GM23248 (cell line): ENCODE measurements around the gene REXO4. TPM values are rescaled to one million over a fixed set of nuclear protein-coding genes. Genes with fewer than 3 reads are reported as not detected.

Experiments used
- DNase-seq: peaks from one replicate; pipeline ENCODE4 v3.0.0-alpha.2; 2015
- H2AFZ ChIP-seq: fragments of 200-600 bp; sonication (generic); 2 replicates; pipeline ENCODE4 v1.6.1; 2016; ENCODE audit warnings: antibody characterized with exemption
- H3F3A ChIP-seq: fragments of 200-600 bp; sonication (generic); 2 replicates; pipeline ENCODE4 v1.6.1; 2016; ENCODE audit warnings: mild to moderate bottlenecking, antibody characterized with exemption, mixed run types; ENCODE audit not compliant: insufficient read depth
- H3K27ac ChIP-seq: fragments of 200-600 bp; sonication (generic); 2 replicates; pipeline ENCODE4 v1.5.1; 2016; ENCODE audit warnings: mild to moderate bottlenecking
- H3K27me3 ChIP-seq: fragments of 200-600 bp; sonication (generic); replicated peaks from 2 replicates; pipeline ENCODE4 v1.6.1; 2016; ENCODE audit warnings: mild to moderate bottlenecking; ENCODE audit not compliant: insufficient read depth
- H3K36me3 ChIP-seq: fragments of 200-600 bp; sonication (generic); 2 replicates; pipeline ENCODE4 v1.6.1; 2016; ENCODE audit warnings: low read depth, mild to moderate bottlenecking
- H3K4me1 ChIP-seq: fragments of 200-600 bp; sonication (generic); 2 replicates; pipeline ENCODE4 v1.6.1; 2016; ENCODE audit warnings: mild to moderate bottlenecking; ENCODE audit not compliant: insufficient read depth
- H3K4me2 ChIP-seq: fragments of 200-600 bp; sonication (generic); one replicate; pipeline ENCODE4 v1.6.1; 2016; ENCODE audit warnings: mild to moderate bottlenecking; ENCODE audit not compliant: unreplicated experiment
- H3K4me3 ChIP-seq: fragments of 200-600 bp; sonication (generic); 2 replicates; pipeline ENCODE4 v1.5.1; 2016; ENCODE audit warnings: mild to moderate bottlenecking
- H3K79me2 ChIP-seq: fragments of 200-600 bp; sonication (generic); 2 replicates; pipeline ENCODE4 v1.6.1; 2016; ENCODE audit warnings: mild to moderate bottlenecking; ENCODE audit not compliant: insufficient read depth
- H3K9ac ChIP-seq: fragments of 200-600 bp; sonication (generic); 2 replicates; pipeline ENCODE4 v1.6.1; 2016; ENCODE audit warnings: mild to moderate bottlenecking
- H3K9me2 ChIP-seq: fragments of 200-600 bp; sonication (generic); 2 replicates; pipeline ENCODE4 v1.6.1; 2016; ENCODE audit warnings: mixed run types, mild to moderate bottlenecking, moderate library complexity; ENCODE audit not compliant: insufficient read depth
- H3K9me3 ChIP-seq: fragments of 200-600 bp; sonication (generic); one replicate; pipeline ENCODE4 v1.6.1; 2017; ENCODE audit warnings: low read depth
- H4K20me1 ChIP-seq: fragments of 200-600 bp; sonication (generic); 2 replicates; pipeline ENCODE4 v1.6.0; 2016; ENCODE audit not compliant: insufficient read depth
- EZH2 ChIP-seq: fragments of 200-600 bp; sonication (generic); IDR thresholded peaks from 2 replicates; pipeline ENCODE4 v1.6.1; 2018; ENCODE audit warnings: antibody characterized with exemption, mild to moderate bottlenecking; ENCODE audit not compliant: insufficient read depth, poor library complexity, severe bottlenecking
- EZH2phosphoT487 ChIP-seq: fragments of 200-600 bp; sonication (generic); IDR thresholded peaks from 2 replicates; pipeline ENCODE4 v1.6.1; 2018; ENCODE audit warnings: antibody characterized with exemption, moderate library complexity, mild to moderate bottlenecking, low read depth; ENCODE audit not compliant: insufficient read depth
- WGBS, 2 experiments: methylation state at CpG; one replicate each; pipeline ENCODE4 v1.1.6; 2015 to 2017; ENCODE audit warnings: low lambda C conversion rate in 2 of 2, low coverage in 1 of 2; ENCODE audit errors: missing lambda C conversion rate in 2 of 2; 5-methylcytosine and 5-hydroxymethylcytosine counted together
- in situ Hi-C: fragments of 300-500 bp; cut with MboI; formaldehyde crosslinking; loops from 2 replicates; pipeline ENCODE4 v1.15.0; 2020
- polyA plus RNA-seq: library from polyadenylated mRNA; unstranded; fragments of >200 nt; fragmentation: Nextera tagmentation; extraction: Ambion mirVana; gene quantifications from 2 replicates; pipeline ENCODE4 v1.2.1, GENCODE V29; 2016
- total RNA-seq: library from RNA; depleted of rRNA; stranded (reverse); fragments of >200 nt; shearing (Covaris generic); gene quantifications from 2 replicates; pipeline ENCODE4 v1.2.3, GENCODE V29; 2014

Gene REXO4
- total and polyA plus RNA-seq, 2 experiments from 2014 or later = 17.5 to 26.9 TPM

GRCh38 chr9:133463864-133464615 is 46.2 kb upstream of the REXO4 start:
- no peaks in the 10 kb centered on the region for H3K4me1 ChIP-seq
- TF ChIP-seq EZH2phosphoT487 (no peak), EZH2 (no peak)
- H2AFZ ChIP-seq = no peak overlapping the region
- H3K9me2 ChIP-seq = no peaks in the 10 kb centered on the region
- H3K27ac ChIP-seq = no peak overlapping the region
- H3K9ac ChIP-seq = no peak overlapping the region
- no peaks in the 10 kb centered on the region; the same call in 1 of the 2 replicates for H3F3A ChIP-seq
- no peak overlapping the region for H3K4me3 ChIP-seq
- 74 to 75% methylated on average over 24 of the region's 24 CpGs for WGBS, 2 experiments
- H3K27me3 ChIP-seq = no peaks in the 10 kb centered on the region
- H3K79me2 ChIP-seq = no peaks in the 10 kb centered on the region
- in situ Hi-C loops = no loop called here
- H3K9me3 ChIP-seq = no peaks in the 10 kb centered on the region
- H3K36me3 ChIP-seq = no peaks in the 10 kb centered on the region
- no peaks in the 10 kb centered on the region for H4K20me1 ChIP-seq
- no peak overlapping the region for H3K4me2 ChIP-seq
- DNase-seq = peak; percentile 20

GRCh38 chr9:133463234-133463863 is 45.5 kb upstream of the REXO4 start:
- H4K20me1 ChIP-seq = no peaks in the 10 kb centered on the region
- TF ChIP-seq EZH2phosphoT487 (no peak), EZH2 (no peak)
- H3K27me3 ChIP-seq = no peaks in the 10 kb centered on the region
- H2AFZ ChIP-seq = no peak overlapping the region
- H3K27ac ChIP-seq = no peak overlapping the region
- H3K9me3 ChIP-seq = no peaks in the 10 kb centered on the region
- no peak overlapping the region for H3K9ac ChIP-seq
- no peak overlapping the region for H3K4me3 ChIP-seq
- no peaks in the 10 kb centered on the region for H3K36me3 ChIP-seq
- H3K4me2 ChIP-seq = no peak overlapping the region
- H3K79me2 ChIP-seq = no peaks in the 10 kb centered on the region
- in situ Hi-C loops = no loop called here
- 85 to 87% methylated on average over 21 to 22 of the region's 22 CpGs for WGBS, 2 experiments
- H3K9me2 ChIP-seq = no peaks in the 10 kb centered on the region
- H3K4me1 ChIP-seq = no peaks in the 10 kb centered on the region
- H3F3A ChIP-seq = no peaks in the 10 kb centered on the region; the same call in 1 of the 2 replicates
- no peak for DNase-seq

DNA sequence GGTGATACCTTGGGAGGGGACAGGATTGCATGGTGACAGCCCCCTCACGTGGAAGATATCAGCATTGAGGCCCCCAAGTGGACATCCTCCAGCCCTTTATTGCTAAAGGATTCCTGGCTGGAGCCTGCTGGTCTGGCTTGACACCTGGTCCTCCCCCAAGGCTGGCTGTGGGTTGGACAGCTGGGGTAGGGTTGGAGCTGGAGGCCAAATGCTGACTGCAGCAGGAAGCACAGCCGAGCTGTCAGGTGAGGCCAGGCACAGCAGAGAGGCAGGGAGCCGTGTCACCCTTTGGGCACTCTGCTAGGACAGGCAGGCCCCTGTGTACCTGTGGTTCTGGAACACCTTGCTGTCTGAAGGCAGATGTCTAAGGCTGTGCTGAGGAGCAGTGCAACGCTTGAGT is 44.2 kb upstream of the REXO4 start:
- Histone ChIP-seq H2AFZ (no peak overlapping the region), H3K4me3 (no peak overlapping the region), H3K4me2 (no peak overlapping the region), H3K27ac (no peak overlapping the region), H3K36me3 (no peaks in the 10 kb centered on the region), H3K79me2 (no peaks in the 10 kb centered on the region), H3K9ac (no peak overlapping the region), H3F3A (no peaks in the 10 kb centered on the region; the same call in 1 of the 2 replicates), H3K27me3 (no peaks in the 10 kb centered on the region), H3K4me1 (no peaks in the 10 kb centered on the region), H3K9me2 (no peaks in the 10 kb centered on the region), H3K9me3 (no peaks in the 10 kb centered on the region), H4K20me1 (no peaks in the 10 kb centered on the region)
- no peak for DNase-seq
- TF ChIP-seq EZH2phosphoT487 (no peak), EZH2 (no peak)
- 67 to 73% methylated on average over 4 of the region's 4 CpGs for WGBS, 2 experiments
- in situ Hi-C loops = no loop called here

- 28% methylated on average over 19 to 20 of the region's 30 CpGs for WGBS, 2 experiments
- Histone ChIP-seq H3K9me2 (no peaks in the 10 kb centered on the region), H3K36me3 (no peaks in the 10 kb centered on the region), H2AFZ (no peak overlapping the region), H3K9ac (peak overlapping the region; percentile 79), H3K9me3 (no peaks in the 10 kb centered on the region), H3F3A (no peaks in the 10 kb centered on the region), H3K4me2 (peak overlapping the region; percentile 71), H3K4me1 (no peaks in the 10 kb centered on the region), H3K27ac (no peak overlapping the region), H3K4me3 (peak overlapping the region; percentile 77), H3K79me2 (no peaks in the 10 kb centered on the region), H3K27me3 (no peaks in the 10 kb centered on the region), H4K20me1 (no peaks in the 10 kb centered on the region)
- peak; percentile 37 for DNase-seq
- TF ChIP-seq EZH2phosphoT487 (no peak), EZH2 (no peak)
- in situ Hi-C loops = no loop called here
Observed at GRCh38 chr9:133460405-133461175, 42.8 kb upstream of the REXO4 start.
